Thyroid gland (tissue), 4 donors: ENCODE results near the gene WDR64. TPM values are rescaled to one million over a fixed set of nuclear protein-coding genes. Genes with fewer than 3 reads are reported as not detected.

ENCODE experiments used
- DNase-seq, 2 donors: peaks; one replicate each; pipeline ENCODE4 v3.0.0-alpha.2; 2019
- H3K27ac ChIP-seq, 3 donors: fragments of 200-600 bp; sonication (generic); 1 replicate in 2 of 3; 2 replicates in 1 of 3; pipeline ENCODE4 v1.5.1; 2016 to 2019; ENCODE audit warnings: mild to moderate bottlenecking in 1 of 3, moderate library complexity in 1 of 3
- H3K27me3 ChIP-seq: fragments of 200-600 bp; sonication (generic); one replicate; pipeline ENCODE4 v1.5.1; 2019
- H3K36me3 ChIP-seq, 2 donors: fragments of 200-600 bp; sonication (generic); one replicate each; pipeline ENCODE4 v1.5.1; 2016 to 2019
- H3K4me1 ChIP-seq, 2 donors: fragments of 200-600 bp; sonication (generic); one replicate each; pipeline ENCODE4 v1.5.1; 2017 to 2019
- H3K4me3 ChIP-seq, 3 donors: fragments of 200-600 bp; sonication (generic); replicated peaks in 1 of 3; 1 replicate in 2 of 3; 2 replicates in 1 of 3; pipeline ENCODE4 v1.5.1; 2016; ENCODE audit warnings: mild to moderate bottlenecking in 1 of 3
- H3K9me3 ChIP-seq: fragments of 200-600 bp; sonication (generic); one replicate; pipeline ENCODE4 v1.5.1; 2017
- CTCF ChIP-seq, 6 experiments: fragments of 200-600 bp in 3 of 6; fragments of 450-650 bp in 3 of 6; sonication (generic) in 3 of 6; IDR thresholded peaks; one replicate each; pipeline ENCODE4 v1.5.1; 2016 to 2019; ENCODE audit warnings: antibody characterized with exemption in 6 of 6, mild to moderate bottlenecking in 2 of 6, inconsistent platforms in 1 of 6, moderate library complexity in 1 of 6
- POLR2A ChIP-seq, 2 donors: fragments of 450-650 bp; IDR thresholded peaks; one replicate each; pipeline ENCODE4 v1.6.1; 2017; ENCODE audit warnings: antibody characterized with exemption in 2 of 2, mild to moderate bottlenecking in 2 of 2, moderate library complexity in 1 of 2
- WGBS, 2 donors: methylation state at CpG; one replicate each; pipeline ENCODE4 v1.1.5; 2017; 5-methylcytosine and 5-hydroxymethylcytosine counted together
- intact Hi-C: fragments of 100-400 bp; cut with DNase I; formaldehyde crosslinking; loops from one replicate; pipeline ENCODE4 v1.15.1; 2023
- total RNA-seq, 4 donors: library from RNA; depleted of rRNA; stranded (reverse); fragments of >200 nt; gene quantifications; one replicate each; pipeline ENCODE4 v1.2.3, GENCODE V29; 2016

WDR64 gene
- total RNA-seq, 4 donors from 2014 or later = not detected

GRCh38 chr1:241847540-241847795 is 195.4 kb downstream of the WDR64 start:
- peak overlapping the region; percentile 95 to 99 (median 98) for H3K27ac ChIP-seq
- H3K27me3 ChIP-seq = no peaks in the 10 kb centered on the region
- peak overlapping the region; percentile 67 to 91 (median 78) for H3K4me3 ChIP-seq
- TF ChIP-seq POLR2A (IDR thresholded peaks at IDR 0.05) = no peak
- TF ChIP-seq CTCF (IDR thresholded peaks at IDR 0.05) = no peak
- H3K9me3 ChIP-seq = no peaks in the 10 kb centered on the region
- H3K36me3 ChIP-seq = no peaks in the 10 kb centered on the region
- intact Hi-C loops = no loop called here
- no peak for DNase-seq
- WGBS, 2 donors = 7 to 9% methylated on average over 6 of the region's 6 CpGs
- H3K4me1 ChIP-seq = peaks cover 9 to 12% of the 10 kb centered on the region in 2 donors

- WGBS, 2 donors = 0 to 4% methylated on average over 30 to 35 of the region's 68 CpGs
- peak within 1 kb of the TSS; percentile 67 to 91 (median 78) for H3K4me3 ChIP-seq
- intact Hi-C loops = no loop called here
- peak; percentile 83 to 86 for DNase-seq
- no peaks in the 10 kb centered on the region for H3K27me3 ChIP-seq
- H3K36me3 ChIP-seq = no peaks in the 10 kb centered on the region
- H3K4me1 ChIP-seq = peaks cover 9 to 12% of the 10 kb centered on the region in 2 donors
- H3K9me3 ChIP-seq = no peaks in the 10 kb centered on the region
- peak within 1 kb of the TSS; percentile 95 to 99 (median 98) for H3K27ac ChIP-seq
- peak in 1 of 2 donors; percentile 44 for TF ChIP-seq POLR2A (IDR thresholded peaks at IDR 0.05)
- TF ChIP-seq CTCF (IDR thresholded peaks at IDR 0.05) = peak in 2 of 6 experiments; percentile 26 to 28
Measured at GRCh38 chr1:241847796-241848685, 196.0 kb downstream of the WDR64 start, which contains the start of gene EXO1. TSS of gene EXO1 (plus strand) at chr1:241848204. CDS start at chr1:241850426, 2,222 bp downstream.

GRCh38 chr1:241848686-241849344 is 196.7 kb downstream of the WDR64 start:
- WGBS, 2 donors = 5 to 10% methylated on average over 13 of the region's 13 CpGs
- intact Hi-C loops = no loop called here
- DNase-seq = no peak
- H3K4me3 ChIP-seq = no peak overlapping the region
- H3K27me3 ChIP-seq = no peaks in the 10 kb centered on the region
- H3K27ac ChIP-seq = no peak overlapping the region
- no peak for TF ChIP-seq CTCF (IDR thresholded peaks at IDR 0.05)
- TF ChIP-seq POLR2A (IDR thresholded peaks at IDR 0.05) = no peak
- H3K9me3 ChIP-seq = no peaks in the 10 kb centered on the region
- H3K36me3 ChIP-seq = no peaks in the 10 kb centered on the region
- peaks cover 9 to 12% of the 10 kb centered on the region in 2 donors for H3K4me1 ChIP-seq

GRCh38 chr1:241849345-241849695 is 197.2 kb downstream of the WDR64 start:
- WGBS, 2 donors = 51 to 53% methylated on average over 6 of the region's 6 CpGs
- H3K4me1 ChIP-seq = peaks cover 9 to 12% of the 10 kb centered on the region in 2 donors

More at GRCh38 chr1:241849345-241849695, 197.2 kb downstream of the WDR64 start:
- Histone ChIP-seq H3K27me3 (no peaks in the 10 kb centered on the region), H3K9me3 (no peaks in the 10 kb centered on the region), H3K36me3 (no peaks in the 10 kb centered on the region), H3K27ac (no peak overlapping the region), H3K4me3 (no peak overlapping the region)
- TF ChIP-seq CTCF (IDR thresholded peaks at IDR 0.05) = no peak
- TF ChIP-seq POLR2A (IDR thresholded peaks at IDR 0.05) = no peak
- no peak for DNase-seq
- intact Hi-C loops = no loop called here

Other genes with a start within 250 kb of the WDR64 start
- gene FH, start 132.5 kb upstream of the WDR64 start, total RNA-seq = 10 to 100 TPM; 52.7 to 84.3 (median 64.6) TPM
- gene KMO, start 119.9 kb upstream of the WDR64 start, total RNA-seq = 1 to 10 TPM in 1 of 4 donors, under 1 TPM in 2, not detected in 1; 0.27 to 2.3 (median 0.39) TPM
- gene CHML, start 11.9 kb upstream of the WDR64 start, total RNA-seq = 10 to 100 TPM in 3 of 4 donors, 1 to 10 TPM in 1; 7.9 to 13.9 (median 11.3) TPM
- gene OPN3, start 11.9 kb upstream of the WDR64 start, total RNA-seq = 10 to 100 TPM; 19.2 to 45.0 (median 31.3) TPM
- 1 to 10 TPM in 1 of 4 donors, under 1 TPM in 2, not detected in 1; 0.94 to 8.2 (median 0.98) TPM for gene EXO1, start 195.9 kb downstream of the WDR64 start, total RNA-seq